ENCODE measurements around the gene SMPD1.

Gene SMPD1

DNA sequence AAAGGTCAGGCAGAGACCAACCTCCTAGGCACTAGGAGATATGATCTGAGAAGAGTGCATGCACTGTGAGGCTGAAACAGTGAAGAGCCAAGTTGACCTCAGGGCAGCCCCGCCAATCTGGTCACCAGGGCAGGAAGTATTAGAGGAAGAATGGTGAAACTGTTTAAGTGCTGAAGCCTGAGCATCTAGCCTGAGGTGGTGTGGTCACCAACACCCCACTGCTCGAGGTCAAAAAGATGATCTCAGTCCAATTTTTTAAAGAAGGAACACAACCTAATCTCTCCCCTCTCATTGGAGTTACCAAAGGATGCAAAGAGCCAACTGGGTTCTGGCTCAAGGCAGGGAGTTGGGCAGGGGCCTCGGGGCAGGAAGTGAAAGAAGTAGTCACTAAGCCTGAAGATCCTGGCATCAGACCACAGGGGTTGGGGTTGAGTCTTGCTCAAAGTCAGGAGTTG lies 24.6 kb downstream of the SMPD1 start:
- H3K4me3 ChIP-seq (ENCODE audit: low read depth, low read length) = no peak overlapping the region
- CTCF ChIA-PET = interaction anchor here (1.3 kb wide), 1 partner anchor 36 kb away, joined by 6 read pairs; no protein-coding TSS in a partner anchor
- POLR2A ChIA-PET = no interaction called here
- H3K27ac ChIP-seq (ENCODE audit: extremely low read depth, low read depth, low read length) = no peak overlapping the region
- H3K4me1 ChIP-seq (ENCODE audit: control insufficient read depth, insufficient read depth, low read length) = no peaks in the 10 kb centered on the region
- no peak for TF ChIP-seq ZNF555 (tag by site-specific recombination; conservative IDR thresholded peaks at IDR 0.05)
- no peak for TF ChIP-seq PRDM4 (tag by site-specific recombination; IDR thresholded peaks at IDR 0.05)
- H3K9me3 ChIP-seq (ENCODE audit: control insufficient read depth, insufficient read depth, low read depth, low read length) = no peaks in the 10 kb centered on the region
- H3K36me3 ChIP-seq (ENCODE audit: control insufficient read depth in 2 of 2, insufficient read depth in 1 of 2, low read length in 2 of 2) = peaks cover 0 to 16% of the 10 kb centered on the region in 2 experiments; a peak in 1 of 3 replicates

GRCh38 chr11:6415797-6416196 lies 25.5 kb downstream of the SMPD1 start:
- CTCF ChIA-PET = interaction anchor here (0.6 kb wide), 2 partner anchors 10 to 37 kb away, joined by 3 to 4 read pairs; no protein-coding TSS in a partner anchor
- POLR2A ChIA-PET = interaction anchor here (0.9 kb wide), 1 partner anchor 25 kb away, joined by 3 read pairs; the partner anchor contains the start of gene SMPD1
- peaks cover 0 to 7% of the 10 kb centered on the region in 2 experiments; a peak in 1 of 3 replicates for H3K36me3 ChIP-seq (ENCODE audit: control insufficient read depth in 2 of 2, insufficient read depth in 1 of 2, low read length in 2 of 2)
- H3K4me1 ChIP-seq (ENCODE audit: control insufficient read depth, insufficient read depth, low read length) = no peaks in the 10 kb centered on the region
- no peak overlapping the region for H3K4me3 ChIP-seq (ENCODE audit: low read depth, low read length)
- H3K9me3 ChIP-seq (ENCODE audit: control insufficient read depth, insufficient read depth, low read depth, low read length) = no peaks in the 10 kb centered on the region
- H3K27ac ChIP-seq (ENCODE audit: extremely low read depth, low read depth, low read length) = no peak overlapping the region
- TF ChIP-seq EGR2 (tag by site-specific recombination; IDR thresholded peaks at IDR 0.05; ENCODE audit: low read depth) = peak; percentile 41; the same call in 1 of the 2 replicates
- peak; percentile 11; the same call in 1 of the 2 replicates for TF ChIP-seq PRDM1 (tag by site-specific recombination; IDR thresholded peaks at IDR 0.05)
- peak; percentile 55 for TF ChIP-seq ZFHX2 (tag by site-specific recombination; conservative IDR thresholded peaks at IDR 0.05)
- TF ChIP-seq ZNF560 (tag by site-specific recombination; IDR thresholded peaks at IDR 0.05; ENCODE audit: borderline replicate concordance) = no peak

- TF ChIP-seq ZNF335 (tag by site-specific recombination; conservative IDR thresholded peaks at IDR 0.05) = 0 out of 2 replicates have a peak, but pooled peaks have one; percentile 5
- no peak for TF ChIP-seq ZNF146 (tag by site-specific recombination; IDR thresholded peaks at IDR 0.05)
- no peaks in the 10 kb centered on the region for H3K36me3 ChIP-seq (ENCODE audit: control insufficient read depth in 2 of 2, insufficient read depth in 1 of 2, low read length in 2 of 2)
- POLR2A ChIA-PET = interaction anchor here (1.0 to 2.3 kb wide), 3 partner anchors 25 to 39 kb away, joined by 5 to 26 read pairs (median 5); partner anchors contain the start of gene SMPD1
- H3K9me3 ChIP-seq (ENCODE audit: control insufficient read depth, insufficient read depth, low read depth, low read length) = no peaks in the 10 kb centered on the region
- H3K27ac ChIP-seq (ENCODE audit: extremely low read depth, low read depth, low read length) = no peak overlapping the region
- peak overlapping the region; percentile 92 for H3K4me3 ChIP-seq (ENCODE audit: low read depth, low read length)
- H3K4me1 ChIP-seq (ENCODE audit: control insufficient read depth, insufficient read depth, low read length) = no peaks in the 10 kb centered on the region
- CTCF ChIA-PET = interaction anchor here (0.6 to 1.4 kb wide), 4 partner anchors 26 to 232 kb away, joined by 3 to 6 read pairs (median 4); no protein-coding TSS in a partner anchor
These were observed 27.8 kb downstream of the SMPD1 start for GRCh38 chr11:6417907-6418556.

GRCh38 chr11:6418557-6419008 lies 28.3 kb downstream of the SMPD1 start:
- POLR2A ChIA-PET = interaction anchor here (0.6 to 2.3 kb wide), 15 partner anchors 9 to 265 kb away, joined by 3 to 26 read pairs (median 5); partner anchors contain the start of genes ARFIP2, MRPL17, SMPD1 and TIMM10B
- CTCF ChIA-PET = interaction anchor here (0.6 to 1.2 kb wide), 2 partner anchors 56 to 232 kb away, joined by 3 read pairs; no protein-coding TSS in a partner anchor
- Histone ChIP-seq H3K36me3 (ENCODE audit: control insufficient read depth in 2 of 2, insufficient read depth in 1 of 2, low read length in 2 of 2) (no peaks in the 10 kb centered on the region), H3K4me1 (ENCODE audit: control insufficient read depth, insufficient read depth, low read length) (no peaks in the 10 kb centered on the region), H3K27ac (ENCODE audit: extremely low read depth, low read depth, low read length) (no peak overlapping the region; the same call in 1 of the 2 replicates), H3K4me3 (ENCODE audit: low read depth, low read length) (peak overlapping the region; percentile 92), H3K9me3 (ENCODE audit: control insufficient read depth, insufficient read depth, low read depth, low read length) (no peaks in the 10 kb centered on the region)
- TF ChIP-seq ZBTB1 (tag by site-specific recombination; IDR thresholded peaks at IDR 0.05) (no peak), HOXD13 (CRISPR knock-in tag; IDR thresholded peaks at IDR 0.05; ENCODE audit: borderline replicate concordance) (no peak), ZNF148 (tag by site-specific recombination; IDR thresholded peaks at IDR 0.05; ENCODE audit: borderline replicate concordance) (no peak), ZNF791 (tag by site-specific recombination; IDR thresholded peaks at IDR 0.05) (no peak), ZNF664 (tag by site-specific recombination; IDR thresholded peaks at IDR 0.05) (no peak), ZNF23 (tag by site-specific recombination; IDR thresholded peaks at IDR 0.05; ENCODE audit: borderline replicate concordance) (no peak), ZFP37 (tag by site-specific recombination; IDR thresholded peaks at IDR 0.05) (no peak), HOXC10 (CRISPR knock-in tag; IDR thresholded peaks at IDR 0.05) (no peak), SP2 (tag by site-specific recombination; IDR thresholded peaks at IDR 0.05) (no peak), PRDM10 (tag by site-specific recombination; IDR thresholded peaks at IDR 0.05) (no peak)
